Measurements from ENCODE around the gene CDH13. TPM values are rescaled to one million over a fixed set of nuclear protein-coding genes. Genes with fewer than 3 reads are reported as not detected.

The CDH13 gene
- total RNA-seq, 4 donors from 2014 or later, result 6.4 to 19.7 (median 11.7) TPM

- no peak for TF ChIP-seq CTCF (IDR thresholded peaks at IDR 0.05; ENCODE audit: low read depth)
Measured at GRCh38 chr16:82628088-82628423, 1.3 kb downstream of the CDH13 start.

GRCh38 chr16:82628711-82629110 is 1.9 kb downstream of the CDH13 start:
- no peak for TF ChIP-seq CTCF (IDR thresholded peaks at IDR 0.05; ENCODE audit: low read depth)

- TF ChIP-seq CTCF (IDR thresholded peaks at IDR 0.05; ENCODE audit: low read depth), result no peak
Measured at GRCh38 chr16:82629441-82630027, 2.8 kb downstream of the CDH13 start.

GRCh38 chr16:82630219-82630618 is 3.5 kb downstream of the CDH13 start:
- TF ChIP-seq CTCF (IDR thresholded peaks at IDR 0.05; ENCODE audit: low read depth), result no peak

GRCh38 chr16:82630688-82631087 is 3.9 kb downstream of the CDH13 start:
- no peak for TF ChIP-seq CTCF (IDR thresholded peaks at IDR 0.05; ENCODE audit: low read depth)

- TF ChIP-seq CTCF (IDR thresholded peaks at IDR 0.05; ENCODE audit: low read depth), result no peak
Measured at GRCh38 chr16:82631701-82632685, 5.2 kb downstream of the CDH13 start.

- no peak for TF ChIP-seq CTCF (IDR thresholded peaks at IDR 0.05; ENCODE audit: low read depth)
Measured at GRCh38 chr16:82633964-82634600, 7.3 kb downstream of the CDH13 start.
